Cortex of kidney (tissue), 1 donor: ENCODE measurements around the gene MAB21L1.

ENCODE experiments used
- DNase-seq: peaks from one replicate; lab custom pipeline; 2025; lab: John Stamatoyannopoulos, UW

Gene MAB21L1

DNA sequence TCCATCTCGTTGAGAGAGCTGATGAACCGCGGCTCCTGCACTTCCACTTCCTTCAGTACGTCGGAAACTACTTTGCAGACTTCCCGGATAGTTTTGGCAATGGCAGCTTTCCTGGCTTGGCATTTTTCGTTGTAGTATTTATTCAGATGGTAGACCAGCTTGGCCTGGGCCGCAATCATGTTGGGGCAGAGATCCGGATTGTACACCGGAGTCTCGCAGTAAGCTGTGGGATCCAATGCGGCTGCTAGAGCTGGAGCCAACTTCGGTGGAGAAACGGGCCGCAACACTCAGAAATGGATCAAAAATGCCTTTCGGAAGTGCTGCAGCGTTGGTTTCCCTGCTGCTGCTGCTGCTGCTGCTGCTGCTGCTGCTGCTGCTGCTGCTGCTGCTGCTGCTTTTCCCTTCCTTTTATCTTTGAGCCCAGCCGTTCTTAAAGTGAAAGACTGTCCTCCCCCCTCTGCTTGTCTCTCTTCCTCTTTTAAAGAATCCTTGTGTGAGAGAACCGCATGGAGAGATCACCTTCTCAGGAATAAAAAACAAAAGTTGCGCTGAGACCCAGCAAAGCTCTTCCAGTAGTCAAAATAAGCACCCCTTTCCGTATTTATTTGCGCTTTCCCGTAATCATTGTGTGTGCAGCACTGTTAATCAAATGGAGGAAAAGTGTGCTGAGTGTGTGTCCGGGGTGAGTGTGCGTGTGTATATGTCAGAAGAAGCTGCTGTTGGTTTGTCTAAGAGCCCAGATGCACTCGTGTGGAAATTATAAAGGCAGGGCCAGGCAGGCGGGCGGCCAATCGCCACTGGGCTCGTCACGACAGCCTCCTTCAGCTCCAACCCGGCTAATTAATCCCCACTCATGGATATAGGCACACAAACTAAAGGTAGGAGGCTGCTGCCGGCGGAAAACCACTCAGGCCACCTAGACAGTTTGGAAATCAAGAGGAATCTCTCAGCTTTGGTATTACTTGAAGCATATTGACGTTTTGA is at the start of gene MAB21L1:
TSS of gene MAB21L1 (minus strand) at position 730 of the 984 bp plus-strand sequence. CDS start at position 179, 551 bp downstream.
- no peak for DNase-seq

DNA sequence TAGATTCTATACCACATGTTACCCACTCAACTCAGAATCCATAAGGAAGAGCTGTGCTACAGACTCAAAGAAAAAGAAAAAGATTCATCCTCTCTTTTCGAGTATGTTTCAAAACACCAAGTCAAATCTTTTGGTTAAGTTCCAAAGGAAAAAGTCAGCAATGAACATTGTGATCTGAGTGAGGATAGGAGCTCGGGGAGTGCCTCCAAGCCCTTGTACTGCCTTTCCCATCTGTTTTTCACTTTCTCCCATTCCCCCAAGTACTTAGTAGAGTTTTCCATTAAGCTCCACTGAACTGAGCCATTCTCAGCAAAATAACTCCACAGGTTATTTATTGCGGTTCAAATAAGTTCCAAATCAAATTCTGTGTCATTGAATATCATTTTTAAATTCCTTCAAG is 47.7 kb upstream of the MAB21L1 start:
- no peak for DNase-seq

DNA sequence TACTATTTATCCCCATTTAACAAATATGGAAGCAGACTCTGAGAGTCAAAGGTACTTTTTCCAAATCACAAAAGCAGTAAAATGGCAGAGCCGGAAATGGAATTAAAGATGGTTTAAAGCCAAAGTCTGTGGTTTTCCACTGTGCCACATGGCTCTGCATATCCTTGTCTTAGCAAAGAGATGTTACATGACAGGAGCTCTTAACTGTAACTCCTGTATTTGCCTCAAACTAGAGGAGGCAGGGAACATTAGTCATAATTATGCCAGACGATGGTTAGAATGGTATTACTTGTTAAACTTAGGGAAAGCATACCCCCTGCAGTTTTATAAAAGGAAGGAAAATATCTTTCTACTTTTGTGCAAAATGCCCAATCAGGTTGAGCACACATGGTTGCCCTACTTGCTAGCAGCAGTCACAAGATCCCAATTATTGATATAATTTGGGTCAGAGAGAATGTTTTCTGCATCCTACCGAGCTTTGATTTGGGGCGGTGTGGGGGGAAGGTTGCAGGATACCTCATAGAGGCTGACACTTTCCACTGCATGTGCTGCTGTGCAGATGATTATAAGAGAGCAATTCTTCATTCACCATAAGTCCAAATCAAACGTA is 42.0 kb upstream of the MAB21L1 start:
- DNase-seq, result no peak

DNA sequence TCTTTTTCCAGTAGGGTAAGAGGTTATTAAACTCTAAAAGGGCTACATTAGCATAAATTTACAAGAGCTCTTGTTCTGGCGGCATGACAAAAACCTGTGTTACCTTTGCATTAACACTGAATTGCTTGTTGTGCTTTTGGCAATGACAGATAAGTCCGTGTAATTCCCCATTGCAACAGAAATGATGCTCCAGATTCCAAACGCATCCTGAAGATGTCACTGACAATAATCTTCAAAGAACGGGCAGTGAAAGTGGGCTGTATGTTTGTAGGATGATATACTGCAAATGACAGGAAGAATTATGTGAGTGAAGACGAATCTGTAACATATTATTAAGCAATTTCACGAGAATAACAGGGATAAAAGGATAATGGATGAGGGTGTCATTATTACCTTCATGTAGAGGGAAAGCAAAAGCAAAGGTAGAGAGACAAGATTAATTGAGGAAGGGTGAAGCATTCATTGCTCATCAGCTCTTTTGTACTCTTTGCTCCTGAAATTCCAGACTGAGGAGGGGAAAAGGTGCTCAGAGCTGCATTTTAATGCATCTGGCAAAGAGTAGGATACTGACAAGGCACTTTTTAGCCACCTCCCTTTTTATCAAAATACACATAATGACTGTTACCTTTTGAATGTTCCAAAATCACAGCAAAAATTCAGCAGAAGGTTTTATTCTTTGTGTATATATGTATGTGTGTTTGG is 38.5 kb upstream of the MAB21L1 start:
- DNase-seq, result no peak

DNA sequence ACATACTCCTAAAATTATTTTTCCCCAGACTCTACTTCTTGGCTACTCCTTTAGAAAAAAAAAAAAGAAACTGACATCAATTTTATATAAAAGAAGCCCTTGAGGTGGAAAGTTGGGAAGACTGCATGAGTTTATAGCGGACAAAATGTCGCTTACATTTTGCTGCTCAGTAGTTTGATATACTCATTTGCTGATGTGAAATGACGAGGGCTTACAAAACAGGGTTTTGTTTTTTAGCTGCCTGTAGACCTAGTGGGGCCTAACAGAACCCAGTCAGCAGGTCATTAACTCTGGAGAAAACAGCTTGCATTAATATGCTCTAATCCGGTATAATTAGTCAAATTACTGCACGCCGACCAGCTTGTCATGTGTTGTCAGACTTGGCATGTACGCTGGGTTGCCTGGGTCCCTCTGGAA is 37.6 kb upstream of the MAB21L1 start:
- no peak for DNase-seq

DNA sequence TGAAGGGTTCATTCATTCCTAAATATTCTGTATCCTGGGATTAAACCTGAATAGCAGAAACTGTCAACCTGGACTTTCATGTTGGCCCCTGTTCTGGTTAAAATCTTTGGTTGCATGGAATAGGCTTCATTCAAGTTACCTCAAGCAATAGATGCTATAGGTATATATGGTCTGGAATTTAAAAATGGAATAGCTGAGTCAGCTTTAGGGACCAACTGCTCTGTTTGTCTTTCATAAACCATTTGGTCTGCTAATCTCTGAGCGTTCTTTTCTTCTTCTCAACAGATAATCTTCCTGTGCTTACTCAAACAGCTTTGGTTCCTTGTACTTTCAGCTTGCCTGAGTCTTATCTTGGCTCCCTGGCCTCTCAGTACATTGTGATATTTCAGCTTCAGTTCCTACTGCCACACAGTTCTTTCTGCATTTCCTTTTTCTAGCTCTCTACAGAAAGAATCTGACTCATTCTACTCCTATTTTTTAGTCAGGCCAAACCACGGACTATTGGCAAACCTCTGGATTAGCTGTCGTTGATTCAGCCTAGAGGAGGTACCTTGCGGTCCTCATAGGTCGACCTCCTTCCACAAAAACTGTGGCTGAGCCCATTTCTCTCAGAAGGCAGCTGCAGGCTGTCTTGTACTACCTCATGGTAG is 35.9 kb upstream of the MAB21L1 start:
- no peak for DNase-seq

DNA sequence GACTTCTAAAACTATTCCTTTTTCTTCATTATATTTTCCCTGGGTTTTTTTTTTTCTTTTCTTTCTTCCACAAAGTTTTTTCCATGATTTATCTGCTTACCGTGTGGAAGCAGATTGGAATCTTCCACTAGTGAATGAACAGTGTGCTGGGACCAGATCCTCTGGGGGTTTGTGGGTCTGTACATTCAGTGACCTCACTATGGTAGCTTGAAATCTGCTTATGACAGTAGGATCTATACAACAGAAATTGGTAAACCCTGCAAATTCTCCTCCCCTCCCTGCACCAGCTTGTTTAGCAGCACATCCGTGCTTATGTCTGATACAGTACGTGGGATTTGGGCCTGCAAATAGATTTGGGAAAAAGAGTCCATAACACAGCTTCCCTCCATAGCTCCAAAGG is 26.0 kb upstream of the MAB21L1 start:
- no peak for DNase-seq

DNA sequence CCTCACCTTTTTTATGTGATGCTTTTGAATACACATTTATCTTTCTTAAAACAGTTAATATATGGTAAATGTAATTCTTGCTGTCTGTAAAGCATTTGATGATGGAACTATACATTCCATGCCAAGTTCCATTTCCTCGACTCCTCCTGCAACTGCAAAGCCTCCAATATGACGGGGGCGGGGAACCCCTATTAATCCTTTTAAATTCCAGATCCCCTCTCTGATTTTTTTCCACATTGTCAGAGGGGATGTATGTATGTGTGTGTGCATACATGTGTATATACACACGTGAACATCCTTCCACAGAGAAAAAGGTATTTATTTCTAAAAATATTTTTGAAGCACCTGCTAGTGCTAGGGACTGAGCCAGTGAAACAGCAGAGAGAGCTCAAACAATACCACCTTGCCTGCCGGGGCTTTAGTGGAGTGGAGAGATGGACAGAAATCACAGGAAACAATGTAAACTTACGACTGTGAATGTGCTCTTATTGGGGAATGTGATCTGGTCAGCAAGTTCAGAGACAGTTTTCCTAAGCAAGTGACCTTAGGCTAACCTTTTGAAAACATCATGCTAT is 25.3 kb upstream of the MAB21L1 start:
- DNase-seq, result no peak

DNA sequence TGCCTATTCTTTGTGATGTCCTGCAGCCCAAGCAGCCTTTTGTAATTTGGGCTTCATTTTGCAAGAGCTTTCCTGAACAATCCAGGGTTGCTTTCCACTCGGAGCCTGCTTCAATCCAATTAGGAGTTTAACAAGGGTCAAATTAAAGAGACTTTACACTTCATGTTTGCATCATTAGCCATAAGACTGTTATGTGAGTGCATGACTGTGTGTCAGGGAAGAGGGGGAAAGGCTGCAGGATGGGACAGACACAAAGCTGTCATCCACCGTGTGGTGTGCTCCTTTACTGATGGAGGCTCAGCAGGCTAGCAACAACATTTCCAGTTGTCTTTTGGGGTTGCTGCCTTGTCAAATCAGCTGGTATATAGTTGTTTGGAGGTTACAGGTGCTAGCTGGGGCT is 23.7 kb upstream of the MAB21L1 start:
- DNase-seq, result no peak

DNA sequence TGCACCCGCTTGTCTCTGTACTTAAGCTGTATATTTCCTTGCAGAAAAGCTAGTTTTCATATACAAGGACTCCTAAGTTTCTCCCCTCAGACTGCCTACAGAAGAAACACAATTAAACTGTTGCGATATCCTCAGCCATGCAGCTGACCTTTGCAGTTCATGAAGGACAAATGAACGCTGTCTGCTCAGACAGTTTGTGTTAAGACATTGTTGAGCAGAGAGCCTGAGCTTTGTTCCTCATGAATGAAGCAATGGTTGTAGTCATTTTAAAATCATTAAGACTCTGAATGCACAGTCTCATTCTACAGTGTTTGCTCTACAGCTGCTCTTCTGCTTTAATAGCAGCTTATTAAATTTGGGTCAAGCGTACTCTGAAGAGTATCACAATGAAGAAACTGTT is 23.2 kb upstream of the MAB21L1 start:
- no peak for DNase-seq

DNA sequence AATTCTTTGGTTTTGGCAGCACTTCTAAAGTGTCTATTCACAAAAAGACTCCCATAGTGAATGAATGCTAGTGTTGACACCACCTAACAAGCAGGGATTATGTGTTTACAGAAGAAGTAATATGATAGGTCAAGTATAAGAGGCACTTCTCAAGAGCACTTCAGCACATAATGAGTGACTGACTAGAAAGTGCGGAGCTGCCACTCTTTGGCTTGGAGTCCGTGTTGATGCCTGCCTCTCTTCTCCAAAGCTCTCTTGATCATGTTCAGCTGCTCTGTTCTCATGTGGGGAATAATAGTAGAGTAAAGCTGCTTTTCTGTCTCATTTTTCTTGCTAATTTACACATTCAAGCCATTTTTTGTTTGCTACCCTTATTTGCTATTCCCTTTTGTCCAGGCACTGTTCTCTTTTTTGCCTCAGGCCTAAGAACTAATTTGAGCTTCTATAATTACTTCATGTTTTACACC is 22.7 kb upstream of the MAB21L1 start:
- no peak for DNase-seq

DNA sequence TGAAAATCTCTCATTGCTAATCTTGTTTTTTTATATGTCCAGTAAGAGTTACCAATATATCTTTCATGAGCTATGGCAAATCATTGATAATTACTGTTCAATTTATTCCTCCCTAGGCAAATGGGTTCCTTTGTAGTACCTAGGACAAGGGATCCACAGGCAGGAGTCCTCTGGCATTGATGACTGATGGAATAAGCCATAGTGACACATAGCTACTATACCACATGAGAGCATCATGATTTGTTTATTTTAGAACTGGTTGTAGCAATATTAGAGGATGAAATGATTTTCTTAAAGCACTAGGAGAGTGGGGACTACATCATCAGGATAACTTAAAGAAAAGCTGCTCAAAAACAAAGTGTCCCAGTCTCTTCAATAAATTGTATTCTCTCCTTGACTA is 21.7 kb upstream of the MAB21L1 start:
- DNase-seq, result no peak

DNA sequence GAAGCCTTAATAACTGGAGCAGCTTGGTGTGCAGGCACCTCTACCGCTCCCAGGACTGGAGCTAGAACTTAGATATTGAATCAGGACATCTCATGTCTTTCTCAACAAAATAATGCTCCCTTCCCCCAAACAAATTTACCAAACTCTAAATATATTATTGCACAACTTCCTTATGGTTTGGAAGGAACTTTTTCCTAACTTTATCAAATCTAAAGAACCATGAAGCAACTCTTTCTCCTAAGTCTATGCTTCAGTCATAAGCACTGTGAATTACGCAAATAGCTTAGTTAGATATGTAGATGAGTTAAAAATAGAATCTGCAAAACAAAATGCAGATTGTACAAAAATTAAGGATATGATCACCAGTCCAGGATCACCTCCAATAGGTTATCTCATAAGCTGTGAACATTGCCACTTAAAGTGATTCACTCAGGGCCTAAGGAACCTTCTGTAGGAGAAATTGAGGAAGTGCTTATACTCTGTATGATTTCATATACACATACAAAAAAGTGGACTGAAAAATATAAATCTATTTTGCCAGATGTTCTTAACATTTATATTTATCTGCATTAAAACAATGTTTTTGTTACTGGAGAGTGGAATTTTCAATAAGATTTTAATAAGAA is 20.4 kb upstream of the MAB21L1 start:
- no peak for DNase-seq

DNA sequence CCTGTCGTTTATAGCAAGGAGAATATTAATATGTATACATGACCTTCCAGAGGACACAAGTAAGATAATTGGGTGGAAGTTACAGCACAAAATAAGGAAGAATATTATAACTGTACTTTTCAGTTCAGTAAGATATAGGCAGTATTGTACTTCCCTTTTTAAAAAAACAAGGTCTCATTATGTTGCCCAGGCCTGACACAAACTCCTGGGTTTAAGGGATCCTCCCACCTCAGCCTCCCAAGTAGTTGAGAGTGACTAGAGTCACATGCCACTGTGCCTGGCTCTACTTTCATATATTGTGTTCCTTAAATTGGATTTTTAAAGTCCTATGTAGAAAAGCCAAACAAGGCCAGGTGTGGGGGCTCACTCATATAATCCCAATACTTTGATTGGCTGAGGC is 19.5 kb upstream of the MAB21L1 start:
- no peak for DNase-seq

DNA sequence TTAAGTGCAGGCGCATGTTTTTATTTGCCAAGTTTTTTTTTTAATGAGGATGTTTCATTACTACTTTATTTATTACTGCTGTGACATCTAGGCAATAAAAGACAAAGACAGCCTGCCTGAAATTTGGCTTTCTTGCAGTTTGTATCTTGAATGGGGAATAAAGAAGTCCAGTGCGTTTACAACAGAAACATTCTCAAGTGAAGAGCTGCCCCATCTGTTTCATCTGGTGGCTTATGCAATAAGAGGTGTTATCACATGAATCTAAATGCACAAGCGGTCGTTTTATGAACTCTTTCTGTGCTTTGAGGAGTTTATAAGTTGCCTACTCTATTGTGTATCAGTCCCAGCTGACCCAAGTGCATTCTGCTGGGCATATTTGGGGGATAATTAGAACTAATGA is 12.6 kb upstream of the MAB21L1 start:
- no peak for DNase-seq

DNA sequence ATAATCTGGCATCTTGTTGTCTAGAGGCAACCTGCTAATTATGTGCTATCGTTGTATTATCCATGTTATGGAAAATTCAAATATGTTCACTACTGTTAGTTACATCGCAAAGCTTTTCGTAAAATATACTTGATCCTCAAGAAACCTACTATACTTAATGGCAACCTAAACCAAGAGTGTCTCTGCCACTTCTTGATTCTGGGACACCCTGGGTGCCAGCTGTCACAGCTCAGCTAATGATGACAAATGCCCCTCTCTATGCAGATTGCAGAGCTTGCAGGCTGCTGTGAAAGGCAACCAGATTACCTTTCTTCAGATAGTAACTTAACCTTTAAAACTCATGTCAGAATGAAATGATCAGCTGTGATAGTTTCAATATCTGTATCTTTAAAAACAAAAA is 8.9 kb upstream of the MAB21L1 start:
- no peak for DNase-seq

DNA sequence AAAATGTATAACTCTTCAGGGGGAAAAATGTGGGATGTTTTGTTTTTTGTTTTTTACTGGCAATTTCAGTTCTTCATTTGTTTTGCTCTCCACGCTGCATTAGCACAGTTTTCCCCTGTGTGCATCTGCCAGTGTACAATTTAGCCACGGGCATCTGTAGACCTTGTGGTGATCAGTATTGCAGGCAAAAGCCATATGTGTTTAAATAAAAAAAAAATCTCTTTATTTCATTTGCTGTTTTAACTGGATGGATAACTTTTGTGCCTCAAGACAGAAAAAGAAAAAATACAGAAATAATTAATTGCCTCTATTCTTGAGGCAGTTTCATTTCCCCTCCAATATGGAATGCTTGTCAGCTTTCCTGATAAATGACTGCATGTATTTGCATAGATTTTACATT is 7.9 kb upstream of the MAB21L1 start:
- no peak for DNase-seq

DNA sequence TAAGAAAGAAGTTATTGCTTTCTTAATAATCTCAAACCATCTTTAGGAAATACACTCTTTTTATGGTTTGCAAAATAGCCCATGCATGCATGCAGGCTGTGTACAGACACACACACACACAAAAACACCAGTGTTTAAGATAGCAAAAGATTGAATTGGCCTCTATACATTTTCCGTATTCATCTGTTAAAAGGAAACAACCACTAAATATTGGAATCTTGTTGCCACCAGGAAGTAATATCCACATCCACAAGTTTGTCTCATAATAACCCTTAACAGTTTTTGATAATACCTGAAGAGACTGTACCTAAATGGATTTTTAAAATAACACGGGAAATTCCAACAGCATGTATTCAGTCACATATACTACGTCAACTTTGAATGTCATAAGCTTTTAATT is 7.3 kb upstream of the MAB21L1 start:
- no peak for DNase-seq

DNA sequence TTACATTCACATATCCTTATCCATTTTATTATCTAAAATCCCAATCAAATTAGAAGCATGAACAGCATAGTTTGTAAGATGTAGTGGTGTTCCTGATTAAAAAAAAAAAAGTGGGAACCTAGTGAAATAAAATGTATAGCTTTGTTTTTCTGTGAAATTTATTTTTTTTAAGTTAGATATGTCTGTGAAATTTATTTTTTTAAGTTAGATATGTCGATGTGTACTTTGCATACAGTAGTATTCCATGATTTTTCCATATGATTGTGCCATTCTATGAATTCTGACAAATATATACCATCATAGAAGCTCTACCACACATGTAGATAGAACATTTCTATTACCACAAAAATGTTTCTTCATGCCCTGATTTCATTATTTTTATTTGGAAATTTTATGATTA is 6.0 kb upstream of the MAB21L1 start:
- no peak for DNase-seq

DNA sequence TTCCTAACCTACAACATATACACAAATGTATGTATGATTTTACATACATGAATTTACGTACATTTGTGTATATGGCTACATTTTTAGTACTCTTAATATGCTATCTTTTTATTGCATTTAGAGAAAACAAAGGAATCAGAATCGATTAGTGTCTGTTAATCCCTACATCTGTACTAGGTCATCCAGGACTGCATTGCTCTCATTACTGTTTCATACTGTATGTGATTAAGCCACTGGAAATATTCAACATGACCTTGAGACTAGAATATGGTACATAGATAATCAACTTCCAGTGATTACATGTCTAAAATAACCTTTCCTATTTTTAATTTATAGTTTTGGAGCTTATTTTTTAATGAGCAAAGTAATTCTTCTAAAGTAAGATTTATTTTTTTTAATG is 5.3 kb upstream of the MAB21L1 start:
- DNase-seq, result no peak

DNA sequence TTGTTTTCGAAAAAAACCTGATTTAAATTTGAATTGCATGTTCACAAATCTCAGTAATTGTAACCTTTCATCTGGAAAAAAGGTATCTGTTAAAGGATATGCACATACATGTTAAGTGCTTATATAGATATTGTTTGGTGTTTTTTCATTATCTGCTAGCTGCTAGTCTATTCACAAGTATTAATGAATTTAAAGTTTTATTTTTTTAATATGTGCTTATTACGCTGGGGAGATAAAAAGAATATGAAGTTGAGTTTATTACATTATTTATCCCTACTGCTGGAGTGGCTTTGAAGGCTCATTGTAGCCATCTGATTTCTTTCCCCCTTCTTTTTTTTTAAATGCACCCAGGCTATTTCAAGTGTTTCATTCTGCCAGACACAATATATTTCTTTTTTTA is 3.9 kb upstream of the MAB21L1 start:
- no peak for DNase-seq
